Effector CD8-positive, alpha-beta T cell (primary cell): ENCODE data around the gene CFAP45.

Source experiments
- DNase-seq: peaks from one replicate; lab custom pipeline; 2025; lab: John Stamatoyannopoulos, UW

CFAP45 gene

DNA sequence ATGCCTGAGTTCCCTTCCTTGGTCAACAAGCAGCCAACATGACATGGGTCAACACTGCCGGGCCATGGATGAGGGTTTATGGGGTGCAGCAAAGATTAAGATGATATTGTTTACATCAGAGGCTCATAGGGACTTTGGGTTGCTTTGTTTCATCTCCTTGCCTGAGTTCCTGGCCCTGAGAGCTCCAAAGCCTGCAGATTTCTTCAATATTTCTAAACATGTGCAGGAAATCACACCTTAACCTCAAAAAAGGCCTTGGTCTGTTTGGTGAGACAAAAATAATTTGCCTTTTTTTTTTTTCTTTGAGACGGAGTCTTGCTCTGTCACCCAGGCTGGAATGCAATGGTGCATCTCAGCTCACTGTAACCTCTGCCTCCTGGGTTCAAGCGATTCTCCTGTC is 72.4 kb downstream of the CFAP45 start:
- DNase-seq = no peak

DNA sequence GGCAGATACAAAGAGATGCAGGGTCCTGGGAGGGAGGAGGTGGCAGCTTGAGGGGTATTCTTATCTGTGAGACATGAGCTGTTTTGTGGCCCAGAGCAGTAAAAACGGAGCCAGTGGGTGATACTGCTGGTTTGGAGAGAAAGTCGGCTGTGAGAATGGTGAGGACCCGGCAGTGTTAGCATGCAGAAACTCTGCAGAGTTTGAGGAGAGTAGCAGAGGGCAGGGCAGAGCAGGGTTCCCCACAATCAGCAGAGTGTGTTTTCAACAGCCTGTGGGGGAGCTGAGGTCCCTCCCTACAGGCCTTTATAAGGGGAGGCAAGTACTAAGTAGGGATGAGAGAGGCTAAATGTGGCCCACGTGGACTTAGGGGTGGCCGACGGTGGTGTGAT is 72.9 kb downstream of the CFAP45 start:
- no peak for DNase-seq

DNA sequence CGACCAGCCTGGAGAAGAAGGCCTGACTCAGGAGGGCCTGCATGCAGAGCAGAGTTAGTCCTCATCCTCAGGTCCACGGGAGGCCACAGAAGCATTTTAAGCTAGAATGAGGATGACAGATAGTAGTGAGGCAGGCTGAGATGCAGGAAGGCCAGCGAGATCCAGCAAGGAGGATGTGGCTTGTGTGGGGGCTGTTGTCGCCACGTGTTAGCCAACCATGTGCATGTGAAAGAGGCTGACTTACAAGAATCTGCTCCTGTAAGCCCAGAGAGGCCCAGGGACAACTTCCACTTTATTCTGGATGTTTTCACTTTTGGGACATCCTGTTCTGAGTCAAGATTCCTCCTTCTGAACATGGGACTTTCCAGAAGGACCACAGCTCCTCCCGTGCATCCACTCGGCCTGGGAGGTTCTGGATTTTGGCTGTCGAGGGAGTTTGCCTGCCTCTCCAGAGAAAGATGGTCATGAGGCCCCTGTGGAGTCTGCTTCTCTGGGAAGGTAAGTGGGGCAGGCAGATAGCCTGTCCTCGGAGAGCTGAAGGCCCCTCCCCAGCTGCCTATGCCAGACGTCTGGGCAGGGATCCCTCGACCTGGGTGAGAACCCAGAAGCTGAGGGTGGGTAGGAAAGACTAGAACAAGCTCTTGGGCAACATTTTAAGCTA is 73.4 kb downstream of the CFAP45 start, which contains the start of gene SLAMF8:
TSS of gene SLAMF8 (plus strand) at position 433 of the 661 bp plus-strand sequence. CDS start at position 459, 26 bp downstream.
- no peak for DNase-seq

DNA sequence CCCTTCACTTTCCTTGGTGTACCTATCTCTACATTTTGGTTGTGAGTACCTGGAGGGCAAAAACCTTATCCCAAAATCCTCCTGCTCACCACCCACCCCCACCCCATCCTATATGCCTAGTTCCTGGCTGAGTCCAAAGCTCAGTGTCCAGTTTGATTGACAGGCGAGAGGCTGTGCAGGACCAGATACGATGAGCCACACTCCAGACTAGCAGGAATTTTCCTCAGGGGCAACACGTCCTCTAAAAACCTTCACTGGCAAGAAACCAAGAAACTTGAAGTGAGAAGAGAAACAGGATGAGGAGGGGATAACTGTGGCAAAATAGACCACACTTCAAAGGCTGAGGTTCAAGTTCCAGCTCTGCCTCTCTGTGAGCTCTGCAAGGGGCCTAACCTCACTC is 74.4 kb downstream of the CFAP45 start:
- DNase-seq = no peak

DNA sequence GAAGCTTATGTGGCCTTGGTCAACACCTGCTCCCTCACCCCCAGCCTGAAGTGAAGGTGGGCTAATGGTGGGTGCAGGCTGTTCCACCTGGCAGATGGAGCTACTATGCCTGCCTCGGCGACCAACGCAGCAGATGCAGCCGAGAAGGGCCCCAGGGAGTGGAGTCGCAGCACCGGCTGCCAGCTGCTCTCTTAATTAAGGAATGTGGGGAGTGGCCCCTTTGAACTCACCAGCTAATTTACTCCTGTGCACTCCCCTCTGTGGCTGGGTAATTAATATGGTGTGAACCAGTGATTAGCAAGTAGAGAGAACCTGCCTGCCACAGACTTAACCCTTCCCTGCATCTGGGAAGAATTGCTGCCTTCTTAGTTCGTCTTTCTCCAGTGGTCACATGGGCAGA is 76.6 kb downstream of the CFAP45 start:
- no peak for DNase-seq
